ENCODE measurements around the gene GIPR.
A peak's percentile ranks its signal among the peaks of the same experiment; 100 is the strongest.

GRCh38 chr19:45645631-45646344 lies 22.2 kb upstream of the GIPR start:
- TF ChIP-seq POLR2AphosphoS5 (IDR thresholded peaks at IDR 0.05; ENCODE audit: low read depth, low read length) (no peak), TAF1 (IDR thresholded peaks at IDR 0.05; ENCODE audit: borderline replicate concordance, insufficient read depth, low read length) (no peak), SIN3A (IDR thresholded peaks at IDR 0.05; ENCODE audit: borderline replicate concordance, insufficient read depth, low read length) (no peak), FOXP2 (optimal IDR thresholded peaks at IDR 0.05; ENCODE audit: borderline replicate concordance, extremely low read depth, extremely low read length, insufficient read depth) (peak; percentile 75)
- TF ChIP-seq, protein P1, sequence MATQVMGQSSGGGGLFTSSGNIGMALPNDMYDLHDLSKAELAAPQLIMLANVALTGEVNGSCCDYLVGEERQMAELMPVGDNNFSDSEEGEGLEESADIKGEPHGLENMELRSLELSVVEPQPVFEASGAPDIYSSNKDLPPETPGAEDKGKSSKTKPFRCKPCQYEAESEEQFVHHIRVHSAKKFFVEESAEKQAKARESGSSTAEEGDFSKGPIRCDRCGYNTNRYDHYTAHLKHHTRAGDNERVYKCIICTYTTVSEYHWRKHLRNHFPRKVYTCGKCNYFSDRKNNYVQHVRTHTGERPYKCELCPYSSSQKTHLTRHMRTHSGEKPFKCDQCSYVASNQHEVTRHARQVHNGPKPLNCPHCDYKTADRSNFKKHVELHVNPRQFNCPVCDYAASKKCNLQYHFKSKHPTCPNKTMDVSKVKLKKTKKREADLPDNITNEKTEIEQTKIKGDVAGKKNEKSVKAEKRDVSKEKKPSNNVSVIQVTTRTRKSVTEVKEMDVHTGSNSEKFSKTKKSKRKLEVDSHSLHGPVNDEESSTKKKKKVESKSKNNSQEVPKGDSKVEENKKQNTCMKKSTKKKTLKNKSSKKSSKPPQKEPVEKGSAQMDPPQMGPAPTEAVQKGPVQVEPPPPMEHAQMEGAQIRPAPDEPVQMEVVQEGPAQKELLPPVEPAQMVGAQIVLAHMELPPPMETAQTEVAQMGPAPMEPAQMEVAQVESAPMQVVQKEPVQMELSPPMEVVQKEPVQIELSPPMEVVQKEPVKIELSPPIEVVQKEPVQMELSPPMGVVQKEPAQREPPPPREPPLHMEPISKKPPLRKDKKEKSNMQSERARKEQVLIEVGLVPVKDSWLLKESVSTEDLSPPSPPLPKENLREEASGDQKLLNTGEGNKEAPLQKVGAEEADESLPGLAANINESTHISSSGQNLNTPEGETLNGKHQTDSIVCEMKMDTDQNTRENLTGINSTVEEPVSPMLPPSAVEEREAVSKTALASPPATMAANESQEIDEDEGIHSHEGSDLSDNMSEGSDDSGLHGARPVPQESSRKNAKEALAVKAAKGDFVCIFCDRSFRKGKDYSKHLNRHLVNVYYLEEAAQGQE (IDR thresholded peaks at IDR 0.05; ENCODE audit: insufficient read depth in 1 of 2, low read depth in 2 of 2, low read length in 2 of 2): no peak

Data from PFSK-1 (cell line).